Effector CD8-positive, alpha-beta T cell (primary cell): ENCODE data around the gene HBD.
"Not testable (repeated sequence)": the region's sequence is repeated elsewhere in the genome, so short reads cannot be mapped to it uniquely, and the experiment has no call there.

Experiments
- DNase-seq: peaks from one replicate; lab custom pipeline; 2025; lab: John Stamatoyannopoulos, UW

The HBD gene

GRCh38 chr11:5253440-5253839 lies 19.2 kb upstream of the HBD start:
- DNase-seq: not testable (repeated sequence)

GRCh38 chr11:5252919-5253265 lies 18.6 kb upstream of the HBD start:
- no peak for DNase-seq

- DNase-seq: no peak
Measured at GRCh38 chr11:5252192-5252918, 18.1 kb upstream of the HBD start.

DNA sequence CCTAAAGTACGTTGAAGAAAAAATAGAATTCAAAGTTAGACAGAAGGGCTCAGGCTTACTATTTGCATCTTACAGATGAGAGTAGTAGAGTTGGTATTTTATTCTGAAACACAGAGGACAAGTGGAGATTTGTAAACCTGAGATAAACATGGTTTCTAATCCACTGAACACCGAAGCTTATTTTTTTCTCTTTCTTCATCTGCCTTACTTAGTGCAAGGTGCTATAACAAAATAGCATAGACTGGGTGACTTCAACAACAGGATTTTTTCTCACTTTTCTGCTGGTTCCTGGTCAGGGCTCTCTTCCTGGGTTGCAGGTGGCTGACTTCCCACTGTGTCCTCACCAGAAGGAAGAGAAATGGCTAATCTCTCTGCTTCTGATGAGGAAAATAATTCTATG lies 17.5 kb upstream of the HBD start:
- DNase-seq: no peak

GRCh38 chr11:5250543-5251204 lies 16.4 kb upstream of the HBD start:
- DNase-seq: no peak

- not testable (repeated sequence) for DNase-seq
Measured at GRCh38 chr11:5249807-5250396, 15.6 kb upstream of the HBD start, which contains the start of gene HBG1. Gene HBG1 (minus strand): TSS chr11:5249857. CDS start chr11:5249804, 53 bp downstream.

DNA sequence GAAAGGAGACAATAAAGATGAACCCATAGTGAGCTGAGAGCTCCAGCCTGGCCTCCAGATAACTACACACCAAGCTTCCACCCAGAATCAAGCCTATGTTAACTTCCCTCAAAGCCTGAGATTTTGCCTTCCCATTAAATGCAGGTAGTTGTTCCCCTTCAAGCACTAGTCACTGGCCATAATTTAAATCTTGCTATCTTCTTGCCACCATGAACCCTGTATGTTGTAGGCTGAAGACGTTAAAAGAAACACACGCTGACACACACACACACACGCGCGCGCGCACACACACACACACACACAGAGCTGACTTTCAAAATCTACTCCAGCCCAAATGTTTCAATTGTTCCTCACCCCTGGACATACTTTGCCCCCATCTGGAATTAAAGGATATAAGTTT lies 14.2 kb upstream of the HBD start:
- not testable (repeated sequence) for DNase-seq

DNA sequence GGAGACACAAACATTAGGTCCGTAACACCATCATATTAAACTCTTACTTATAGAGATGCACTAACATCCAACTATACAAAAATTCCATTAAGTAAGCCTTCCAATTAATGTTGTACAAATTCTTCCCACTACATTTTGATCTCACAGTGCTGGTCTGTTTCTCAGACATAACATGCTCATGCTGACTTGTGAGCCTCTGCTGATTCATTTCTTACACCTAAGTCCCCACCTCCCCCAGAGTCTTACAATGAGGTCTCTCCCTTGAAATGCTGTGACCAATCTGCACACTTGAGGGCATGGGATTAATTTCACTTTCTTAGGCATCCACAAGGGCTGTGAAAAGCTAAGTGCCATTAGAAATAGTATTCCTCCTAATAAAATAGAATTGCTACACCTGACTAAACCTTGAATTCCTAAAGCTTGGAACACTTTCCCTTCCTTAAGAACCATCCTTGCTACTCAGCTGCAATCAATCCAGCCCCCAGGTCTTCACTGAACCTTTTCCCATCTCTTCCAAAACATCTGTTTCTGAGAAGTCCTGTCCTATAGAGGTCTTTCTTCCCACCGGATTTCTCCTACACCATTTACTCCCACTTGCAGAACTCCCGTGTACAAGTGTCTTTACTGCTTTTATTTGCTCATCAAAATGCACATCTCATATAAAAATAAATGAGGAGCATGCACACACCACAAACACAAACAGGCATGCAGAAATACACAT lies 13.3 kb upstream of the HBD start:
- DNase-seq: no peak

- no peak for DNase-seq
Measured at GRCh38 chr11:5246772-5247471, 12.6 kb upstream of the HBD start.

DNA sequence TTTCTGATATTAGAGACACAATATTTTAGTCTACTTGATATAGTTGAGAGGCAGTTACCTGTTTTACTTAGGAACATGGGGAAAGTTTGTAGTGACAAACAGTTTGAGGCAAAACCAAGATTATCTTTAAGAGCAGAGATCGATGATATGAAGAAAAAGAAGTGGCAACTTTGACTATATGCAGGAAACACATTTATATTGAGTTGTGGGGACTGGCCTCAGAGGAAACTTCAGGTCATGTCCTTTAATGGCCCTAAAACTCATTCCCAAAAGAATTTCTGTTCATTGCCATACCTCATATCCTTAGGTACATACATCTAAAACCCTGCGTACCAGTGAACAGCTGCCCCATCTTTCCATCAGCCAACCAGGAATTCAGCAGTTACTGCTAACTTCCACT lies 10.9 kb upstream of the HBD start:
- no peak for DNase-seq

GRCh38 chr11:5243816-5244180 lies 9.5 kb upstream of the HBD start:
- no peak for DNase-seq

DNA sequence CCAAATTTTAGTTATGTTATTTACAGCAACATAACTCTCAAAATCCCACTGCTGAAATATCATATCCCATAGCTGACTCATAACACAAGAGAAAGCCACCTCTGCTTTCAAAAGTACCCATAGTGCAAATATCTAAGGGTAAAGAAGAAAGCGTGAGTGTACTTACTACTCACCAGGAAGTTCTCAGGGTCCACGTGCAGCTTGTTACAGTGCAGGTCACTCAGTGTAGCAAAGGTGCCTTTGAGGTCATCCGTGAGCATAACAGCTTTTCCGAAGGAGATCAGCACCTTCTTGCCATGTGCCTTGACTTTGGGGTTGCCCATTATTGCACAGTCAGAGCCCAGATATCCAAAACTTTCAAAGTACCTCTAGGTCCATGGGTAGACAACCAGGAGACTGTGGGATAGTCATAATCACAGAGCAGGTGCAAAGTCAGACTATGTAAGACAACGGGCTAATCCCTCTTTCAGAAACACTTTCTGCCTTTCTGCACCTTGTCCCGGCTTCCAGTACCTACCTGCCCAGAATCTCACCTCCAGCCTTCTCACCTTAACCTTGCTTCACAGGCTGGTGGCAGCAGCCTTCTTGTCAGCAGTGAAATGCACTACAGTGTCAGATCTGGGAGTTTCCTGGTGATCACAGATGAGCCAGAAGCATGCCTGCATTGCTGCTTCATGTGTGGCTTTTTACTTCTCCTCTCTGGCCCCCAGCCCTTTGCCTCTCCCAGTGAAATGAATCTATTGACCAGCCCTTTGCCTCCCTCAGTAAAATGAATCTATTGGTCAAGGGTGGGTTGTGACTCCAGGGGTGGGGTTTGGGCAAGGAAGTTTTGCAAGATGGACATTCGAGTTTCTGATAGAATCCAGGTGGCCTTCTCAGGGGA lies 8.9 kb upstream of the HBD start:
- no peak for DNase-seq

DNA sequence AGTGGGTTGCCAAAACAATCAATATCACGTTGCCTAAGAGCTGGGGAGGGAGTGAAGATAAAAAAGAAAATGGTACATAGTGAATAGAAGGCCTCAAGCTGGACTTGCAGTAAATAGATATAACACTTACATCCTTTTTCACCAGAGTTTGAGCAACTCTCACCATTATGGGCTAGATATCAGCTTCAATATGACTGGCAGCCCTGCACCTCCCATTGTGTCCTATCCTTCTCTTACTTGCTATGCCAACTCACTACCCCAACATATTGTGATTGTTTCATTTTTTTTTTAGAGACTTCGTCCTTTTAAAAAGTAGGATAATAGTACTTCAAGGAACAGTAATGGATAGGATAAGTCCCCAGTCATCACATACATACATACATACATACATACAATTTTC lies 7.9 kb upstream of the HBD start:
- no peak for DNase-seq

DNA sequence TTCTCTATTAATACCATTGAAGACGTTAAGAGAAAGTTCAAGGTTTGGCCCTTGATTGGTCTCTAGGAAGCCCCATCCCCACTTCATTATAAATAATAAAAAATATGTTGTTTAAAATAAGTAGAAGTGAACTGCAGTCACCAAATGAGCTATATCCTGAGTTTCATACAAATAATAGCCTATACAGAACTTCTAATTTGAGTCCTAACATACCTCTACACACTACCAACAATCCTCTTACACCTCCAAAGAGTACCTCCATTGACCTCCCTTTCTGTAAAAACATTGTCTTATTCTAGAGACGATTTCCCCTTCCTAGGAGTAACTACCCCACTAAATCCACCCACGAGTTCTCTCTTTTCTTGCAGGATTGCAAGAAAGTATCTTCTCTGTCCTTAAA lies 7.2 kb upstream of the HBD start:
- DNase-seq: no peak

DNA sequence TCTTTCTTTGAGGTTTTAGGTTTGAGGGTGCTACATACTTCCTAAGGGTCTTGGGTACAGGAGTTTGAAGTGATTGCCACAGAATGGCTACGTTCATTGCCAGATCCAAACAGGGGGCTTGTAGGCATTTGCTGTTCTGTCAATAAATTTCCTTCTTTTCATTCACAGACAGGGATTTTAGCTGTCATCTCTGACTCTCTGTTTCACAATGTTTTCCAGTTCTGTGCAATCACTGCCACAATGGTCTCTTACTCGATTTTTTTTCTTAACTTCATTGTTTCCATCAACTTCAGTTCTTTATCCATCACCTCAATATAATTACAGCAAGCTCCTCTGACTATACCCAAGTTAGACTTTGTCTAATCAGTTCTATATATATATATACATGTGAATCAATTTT lies 6.2 kb upstream of the HBD start:
- DNase-seq: no peak

DNA sequence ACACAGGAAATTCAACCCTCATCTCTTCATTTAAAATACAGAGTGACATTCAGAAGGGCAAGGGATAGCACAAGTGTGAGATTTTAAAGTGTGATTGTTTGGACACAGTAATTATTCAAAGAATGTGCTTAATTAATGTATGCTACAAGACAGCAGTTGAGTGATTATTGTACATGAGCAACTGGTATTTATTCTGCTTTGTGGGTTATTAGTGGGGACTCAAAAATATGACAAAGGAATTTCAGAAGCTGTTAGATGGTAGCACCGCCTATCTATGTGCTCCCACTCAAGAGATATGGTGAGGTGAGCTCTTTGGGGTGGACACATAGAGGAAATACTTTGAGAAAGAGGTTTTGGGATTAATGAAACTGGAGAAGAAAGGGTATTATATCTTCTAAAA lies 5.8 kb upstream of the HBD start:
- no peak for DNase-seq

GRCh38 chr11:5239046-5239445 lies 4.8 kb upstream of the HBD start:
- DNase-seq: no peak

DNA sequence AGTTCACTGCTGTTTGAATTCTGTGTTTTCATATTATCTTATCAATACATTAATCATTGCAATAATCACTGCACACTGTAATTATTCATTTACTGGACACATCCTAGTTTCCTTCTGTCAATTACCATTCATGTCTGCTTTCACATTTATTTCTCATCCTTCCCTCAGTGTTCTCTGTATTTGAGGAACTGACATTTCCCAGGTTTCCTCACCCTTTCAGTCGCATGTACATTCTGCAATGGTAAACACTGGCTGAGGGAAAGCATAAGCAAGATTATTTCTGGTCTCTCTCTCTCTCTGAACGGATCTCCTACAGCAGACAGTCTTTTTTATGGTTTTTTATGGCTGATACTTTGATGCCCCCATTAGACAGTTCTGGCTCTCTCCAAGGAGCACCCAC lies 4.2 kb upstream of the HBD start:
- no peak for DNase-seq

DNA sequence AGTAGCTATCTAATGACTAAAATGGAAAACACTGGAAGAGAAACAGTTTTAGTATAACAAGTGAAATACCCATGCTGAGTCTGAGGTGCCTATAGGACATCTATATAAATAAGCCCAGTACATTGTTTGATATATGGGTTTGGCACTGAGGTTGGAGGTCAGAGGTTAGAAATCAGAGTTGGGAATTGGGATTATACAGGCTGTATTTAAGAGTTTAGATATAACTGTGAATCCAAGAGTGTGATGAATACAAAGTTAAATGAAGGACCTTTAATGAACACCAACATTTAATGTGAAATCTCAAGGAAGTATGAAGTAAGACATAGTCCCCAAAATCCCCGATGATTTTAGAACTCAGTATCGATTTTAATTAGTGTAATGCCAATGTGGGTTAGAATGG lies 3.1 kb upstream of the HBD start:
- DNase-seq: no peak

- DNase-seq: no peak
Measured at GRCh38 chr11:5235364-5236095, 1.2 kb upstream of the HBD start.

DNA sequence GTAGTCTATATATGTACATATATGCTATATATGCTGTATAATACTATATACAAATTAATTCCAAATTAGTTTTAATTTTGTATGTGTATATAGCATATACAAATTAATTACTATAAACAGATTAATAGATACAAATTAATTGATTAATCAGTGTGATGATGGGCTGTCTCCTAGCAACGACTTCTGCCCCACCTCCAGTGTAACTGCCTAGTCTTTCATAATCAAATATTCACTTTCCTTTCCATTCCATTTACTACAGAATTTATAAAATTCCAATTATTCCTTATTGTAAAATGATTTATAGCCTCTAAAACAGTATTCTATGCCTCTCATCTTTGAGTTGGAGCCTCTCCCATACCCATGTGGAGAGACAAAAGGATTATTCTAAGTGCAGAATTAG lies 976 bp downstream of the HBD start:
- no peak for DNase-seq
